Glomerular endothelial cell (primary cell): ENCODE results near the gene GNAI1. TPM values are rescaled to one million over a fixed set of nuclear protein-coding genes. Genes with fewer than 3 reads are reported as not detected.

ENCODE experiments used
- DNase-seq: peaks from one replicate; pipeline ENCODE4 v3.0.0-alpha.2; 2011; ENCODE audit warnings: low read depth, low spot score; ENCODE audit errors: extremely low read depth
- total RNA-seq: library from RNA; depleted of rRNA; stranded (reverse); fragments of >200 nt; gene quantifications from 2 replicates; pipeline ENCODE4 v1.2.3, GENCODE V29; 2015

Gene GNAI1
- total RNA-seq, 1 donor from 2014 or later, result 26.7 TPM

- DNase-seq, result no peak
These were observed 70.3 kb downstream of the GNAI1 start for GRCh38 chr7:80204919-80205318.

GRCh38 chr7:80206763-80207162, 72.1 kb downstream of the GNAI1 start:
- no peak for DNase-seq

- no peak for DNase-seq
These were observed 72.9 kb downstream of the GNAI1 start for GRCh38 chr7:80207501-80207900.

- no peak for DNase-seq
These were observed 74.1 kb downstream of the GNAI1 start for GRCh38 chr7:80208700-80209099.

- DNase-seq, result no peak
These were observed 75.8 kb downstream of the GNAI1 start for GRCh38 chr7:80210400-80210799.

- DNase-seq, result no peak
These were observed 79.2 kb downstream of the GNAI1 start for GRCh38 chr7:80213814-80214213.

GRCh38 chr7:80215734-80216133, 81.1 kb downstream of the GNAI1 start:
- no peak for DNase-seq

GRCh38 chr7:80216996-80217842, 82.6 kb downstream of the GNAI1 start:
- DNase-seq, result no peak

- DNase-seq, result no peak
These were observed 84.1 kb downstream of the GNAI1 start for GRCh38 chr7:80218723-80219122.

- no peak for DNase-seq
These were observed 85.5 kb downstream of the GNAI1 start for GRCh38 chr7:80220022-80220634.

GRCh38 chr7:80224415-80224814, 89.8 kb downstream of the GNAI1 start:
- no peak for DNase-seq

- no peak for DNase-seq
These were observed 90.7 kb downstream of the GNAI1 start for GRCh38 chr7:80225361-80225760.

- DNase-seq, result no peak
These were observed 92.0 kb downstream of the GNAI1 start for GRCh38 chr7:80226629-80227028.

- DNase-seq, result no peak
These were observed 95.7 kb downstream of the GNAI1 start for GRCh38 chr7:80230327-80230726.

GRCh38 chr7:80231707-80232106, 97.1 kb downstream of the GNAI1 start:
- no peak for DNase-seq

GRCh38 chr7:80232979-80233724, 98.5 kb downstream of the GNAI1 start:
- DNase-seq, result no peak

- no peak for DNase-seq
These were observed 100.7 kb downstream of the GNAI1 start for GRCh38 chr7:80235334-80235733.

GRCh38 chr7:80236681-80237080, 102.0 kb downstream of the GNAI1 start:
- no peak for DNase-seq

GRCh38 chr7:80240265-80241025, 105.8 kb downstream of the GNAI1 start:
- DNase-seq, result no peak

GRCh38 chr7:80241671-80242070, 107.0 kb downstream of the GNAI1 start:
- no peak for DNase-seq

GRCh38 chr7:80243425-80243824, 108.8 kb downstream of the GNAI1 start:
- DNase-seq, result no peak
